Endothelial cell of umbilical vein (primary cell): Measurements from ENCODE around the gene ASB2. TPM values are rescaled to one million over a fixed set of nuclear protein-coding genes. Genes with fewer than 3 reads are reported as not detected.

Source experiments
- BruUV-seq: library from RNA; stranded (reverse); fragments of 400-500 nt; replicated peaks from 2 replicates; lab custom pipeline; 2021; lab: Mats Ljungman, UMichigan
- CTCF ChIA-PET: fragments of 300-600, 350-600 bp; sonication (Branson Sonifier 250); formaldehyde crosslinking; loops from one replicate; lab custom pipeline; 2021; ENCODE audit warnings: antibody characterized with exemption, inconsistent platforms; lab: Charles Lee
- POLR2A ChIA-PET: fragments of 300-600, 350-600 bp; sonication (Branson Sonifier 250); formaldehyde crosslinking; loops from one replicate; lab custom pipeline; 2021; ENCODE audit warnings: antibody characterized with exemption, inconsistent platforms; lab: Charles Lee
- DNase-seq: peaks from one replicate; pipeline ENCODE4 v3.0.0-alpha.2; 2011; ENCODE audit warnings: low read depth, low spot score
- FAIRE-seq: peaks from 2 replicates; lab custom pipeline; 2011; peaks lifted over from hg19 to GRCh38; lab: Jason Lieb, UNC
- H2AFZ ChIP-seq: 2 replicates; pipeline ENCODE4 v1.6.0; 2012; ENCODE audit warnings: low read depth, low read length, control low read depth, inconsistent platforms
- H3K27ac ChIP-seq: 2 replicates; pipeline ENCODE4 v1.5.1; 2011; ENCODE audit warnings: low read depth, mild to moderate bottlenecking, control low read depth, low read length, moderate library complexity; ENCODE audit not compliant: insufficient read depth
- H3K27me3 ChIP-seq, 2 experiments: 2 replicates each; pipeline versions ENCODE4 v1.6.0 to v1.6.1; 2011; ENCODE audit warnings: low read length in 2 of 2, mixed read lengths in 1 of 2; ENCODE audit not compliant: control insufficient read depth in 2 of 2, insufficient read depth in 2 of 2
- H3K36me3 ChIP-seq, 2 experiments: 2 replicates in 1 of 2; 3 replicates in 1 of 2; pipeline ENCODE4 v1.5.1; 2011; ENCODE audit warnings: low read length in 2 of 2, mild to moderate bottlenecking in 1 of 2, moderate library complexity in 1 of 2; ENCODE audit not compliant: control insufficient read depth in 2 of 2, insufficient read depth in 2 of 2; ENCODE audit errors: extremely low read depth in 1 of 2
- H3K4me1 ChIP-seq: 3 replicates; pipeline ENCODE4 v1.5.1; 2011; ENCODE audit warnings: mild to moderate bottlenecking, low read length; ENCODE audit not compliant: control insufficient read depth, insufficient read depth; ENCODE audit errors: extremely low read depth
- H3K4me2 ChIP-seq: 2 replicates; pipeline ENCODE4 v1.6.1; 2011; ENCODE audit warnings: low read length, control low read depth, mixed read lengths; ENCODE audit not compliant: insufficient read depth
- H3K4me3 ChIP-seq, 3 experiments: fragments of 200-600 bp in 1 of 3; sonication (generic), shearing (Covaris generic) in 1 of 3; replicated peaks in 1 of 3; 2 replicates each; pipeline ENCODE4 v1.5.1; 2011 to 2016; ENCODE audit warnings: control low read depth in 3 of 3, low read length in 3 of 3, mild to moderate bottlenecking in 2 of 3, inconsistent platforms in 1 of 3, low read depth in 1 of 3, moderate library complexity in 1 of 3; ENCODE audit not compliant: insufficient read depth in 1 of 3
- H3K79me2 ChIP-seq: 2 replicates; pipeline ENCODE4 v1.6.0; 2012; ENCODE audit warnings: low read length, inconsistent platforms; ENCODE audit not compliant: control insufficient read depth, insufficient read depth
- H3K9ac ChIP-seq: replicated peaks from 2 replicates; pipeline ENCODE3; 2011; ENCODE audit warnings: low read length, control low read depth; ENCODE audit not compliant: insufficient read depth; ENCODE audit errors: extremely low read depth
- H3K9me1 ChIP-seq: replicated peaks from 3 replicates; pipeline ENCODE4 v1.6.0; 2011; ENCODE audit warnings: mild to moderate bottlenecking, low read length; ENCODE audit not compliant: control insufficient read depth, insufficient read depth; ENCODE audit errors: extremely low read depth
- H3K9me3 ChIP-seq: replicated peaks from 2 replicates; pipeline ENCODE4 v1.5.1; 2012; ENCODE audit warnings: low read length, inconsistent platforms; ENCODE audit not compliant: control insufficient read depth, insufficient read depth
- H4K20me1 ChIP-seq: replicated peaks from 2 replicates; pipeline ENCODE3; 2011; ENCODE audit warnings: mild to moderate bottlenecking, low read length; ENCODE audit not compliant: control insufficient read depth, insufficient read depth; ENCODE audit errors: extremely low read depth
- EZH2 ChIP-seq: IDR thresholded peaks from 2 replicates; pipeline ENCODE4 v1.6.1; 2012; ENCODE audit warnings: borderline replicate concordance, low read depth, mild to moderate bottlenecking, moderate library complexity, low read length, inconsistent platforms; ENCODE audit not compliant: severe bottlenecking
- FOS ChIP-seq: IDR thresholded peaks from 2 replicates; pipeline ENCODE4 v1.6.1; 2011; ENCODE audit warnings: mild to moderate bottlenecking, low read length, moderate library complexity, borderline replicate concordance; ENCODE audit not compliant: insufficient read depth
- GATA2 ChIP-seq: IDR thresholded peaks from 2 replicates; pipeline ENCODE4 v1.7.0; 2011; ENCODE audit warnings: low read depth, mild to moderate bottlenecking, moderate library complexity, mixed read lengths, low read length; ENCODE audit not compliant: insufficient read length, insufficient read depth
- JUN ChIP-seq: IDR thresholded peaks from 2 replicates; pipeline ENCODE4 v1.6.1; 2011; ENCODE audit warnings: borderline replicate concordance, low read depth; ENCODE audit not compliant: insufficient read length, insufficient read depth
- MYC ChIP-seq: IDR thresholded peaks from one replicate; pipeline ENCODE4 v1.6.1; 2011; ENCODE audit warnings: mild to moderate bottlenecking, low read depth, low read length
- POLR2A ChIP-seq: IDR thresholded peaks from 2 replicates; pipeline ENCODE4 v1.6.1; 2012; ENCODE audit warnings: low read depth, mild to moderate bottlenecking, control low read depth, low read length
- POLR2AphosphoS5 ChIP-seq: IDR thresholded peaks from 2 replicates; pipeline ENCODE4 v1.6.1; 2012; ENCODE audit warnings: low read depth, mild to moderate bottlenecking, control low read depth, low read length, moderate library complexity; ENCODE audit not compliant: insufficient read depth
- dilution Hi-C: fragments of 300-500 bp; cut with MboI; formaldehyde crosslinking; loops from one replicate; pipeline ENCODE4 v1.15.0; 2019; ENCODE audit warnings: low sequenced_read_pairs; ENCODE audit not compliant: extremely low pct_ligation_motif_present
- intact Hi-C: fragments of 100-400 bp; cut with micrococcal nuclease; formaldehyde crosslinking; loops from one replicate; pipeline ENCODE4 v1.10.0; 2022
- polyA plus RNA-seq, 4 experiments: library from polyadenylated mRNA; depleted of rRNA in 3 of 4; stranded (reverse) in 3 of 4; unstranded in 1 of 4; fragments of >200 nt; gene quantifications; 2 replicates each; pipeline versions ENCODE4 v1.2.1 to v1.2.3, GENCODE V29; 2011 to 2012; ENCODE audit warnings: missing spikeins in 1 of 4
- total RNA-seq: library from RNA; stranded (reverse); gene quantifications from 2 replicates; pipeline ENCODE4 v1.2.3, GENCODE V29; 2021
- TF ChIP-seq, protein P1 (sequence below), 2 donors: IDR thresholded peaks; 1 replicate in 1 of 2; 2 replicates in 1 of 2; pipeline ENCODE4 v1.5.1; 2011; ENCODE audit warnings: low read length in 2 of 2, mild to moderate bottlenecking in 2 of 2, moderate library complexity in 2 of 2, control low read depth in 1 of 2, inconsistent platforms in 1 of 2, low read depth in 1 of 2; ENCODE audit not compliant: insufficient read depth in 1 of 2; ENCODE audit errors: extremely low read depth in 1 of 2
- TF ChIP-seq, protein P2 (sequence below): IDR thresholded peaks from 2 replicates; pipeline ENCODE4 v1.6.1; 2011; ENCODE audit not compliant: insufficient read depth, insufficient read length

Gene ASB2
- total and polyA plus RNA-seq, 2 donors (not counting 3 experiments of a cell fraction or from before 2014, with no cell fraction given), result not detected

DNA sequence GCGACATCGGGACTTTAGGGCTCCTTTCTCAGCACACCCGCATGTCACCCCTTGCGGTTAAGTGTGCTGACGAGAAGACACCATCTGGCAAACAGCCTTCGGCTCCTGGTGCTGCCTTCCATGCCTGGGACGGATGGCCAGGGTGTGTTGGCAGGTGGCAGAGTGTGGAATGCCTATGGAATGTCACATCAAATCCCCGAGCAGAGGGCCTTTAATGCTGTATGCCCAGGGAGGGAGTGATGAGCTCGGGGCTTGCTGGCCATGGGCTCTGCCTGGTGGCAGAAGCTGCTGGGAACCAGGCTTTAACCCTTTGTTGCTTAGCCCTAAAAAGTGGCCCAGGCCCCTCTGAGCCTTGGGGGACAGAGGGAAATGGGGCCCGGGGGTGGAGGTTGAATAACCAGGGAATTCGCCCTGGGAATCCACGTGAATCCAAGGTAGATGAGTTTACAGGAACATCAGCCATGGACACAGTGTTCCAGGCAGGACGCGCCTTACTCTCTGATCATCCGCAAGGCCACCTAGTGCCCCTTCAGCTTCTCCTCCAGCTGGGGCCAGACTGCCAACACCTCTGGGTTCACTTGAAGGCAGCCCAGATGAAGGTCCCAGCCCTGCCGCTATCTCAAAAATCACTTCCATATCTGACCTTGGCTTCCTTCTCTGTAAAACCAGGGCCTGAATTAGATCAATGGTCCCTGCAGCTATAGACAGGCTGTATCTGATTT lies 31.9 kb downstream of the ASB2 start:
- Histone ChIP-seq H3K9me1 (no peaks in the 10 kb centered on the region), H3K27ac (no peak overlapping the region), H2AFZ (no peak overlapping the region), H4K20me1 (no peaks in the 10 kb centered on the region), H3K9ac (no peak overlapping the region), H3K4me1 (peaks cover 5% of the 10 kb centered on the region), H3K9me3 (no peaks in the 10 kb centered on the region), H3K27me3 (peaks cover 0 to 1% of the 10 kb centered on the region in 2 experiments), H3K4me2 (no peak overlapping the region), H3K36me3 (no peaks in the 10 kb centered on the region), H3K79me2 (no peaks in the 10 kb centered on the region), H3K4me3 (no peak overlapping the region)
- intact Hi-C loops (no loop called here), dilution Hi-C loops (no loop called here)
- BruUV-seq, result no TSS peak
- POLR2A ChIA-PET, result no interaction called here
- no peak for TF ChIP-seq MYC
- TF ChIP-seq JUN, result no peak
- no peak for TF ChIP-seq GATA2
- TF ChIP-seq, protein P1, sequence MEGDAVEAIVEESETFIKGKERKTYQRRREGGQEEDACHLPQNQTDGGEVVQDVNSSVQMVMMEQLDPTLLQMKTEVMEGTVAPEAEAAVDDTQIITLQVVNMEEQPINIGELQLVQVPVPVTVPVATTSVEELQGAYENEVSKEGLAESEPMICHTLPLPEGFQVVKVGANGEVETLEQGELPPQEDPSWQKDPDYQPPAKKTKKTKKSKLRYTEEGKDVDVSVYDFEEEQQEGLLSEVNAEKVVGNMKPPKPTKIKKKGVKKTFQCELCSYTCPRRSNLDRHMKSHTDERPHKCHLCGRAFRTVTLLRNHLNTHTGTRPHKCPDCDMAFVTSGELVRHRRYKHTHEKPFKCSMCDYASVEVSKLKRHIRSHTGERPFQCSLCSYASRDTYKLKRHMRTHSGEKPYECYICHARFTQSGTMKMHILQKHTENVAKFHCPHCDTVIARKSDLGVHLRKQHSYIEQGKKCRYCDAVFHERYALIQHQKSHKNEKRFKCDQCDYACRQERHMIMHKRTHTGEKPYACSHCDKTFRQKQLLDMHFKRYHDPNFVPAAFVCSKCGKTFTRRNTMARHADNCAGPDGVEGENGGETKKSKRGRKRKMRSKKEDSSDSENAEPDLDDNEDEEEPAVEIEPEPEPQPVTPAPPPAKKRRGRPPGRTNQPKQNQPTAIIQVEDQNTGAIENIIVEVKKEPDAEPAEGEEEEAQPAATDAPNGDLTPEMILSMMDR (IDR thresholded peaks at IDR 0.05; ENCODE audit: extremely low read depth in 1 of 2, insufficient read depth in 1 of 2, low read depth in 1 of 2, low read length in 2 of 2), result no peak
- no peak for TF ChIP-seq FOS
- TF ChIP-seq POLR2A, result no peak
- TF ChIP-seq, protein P2, sequence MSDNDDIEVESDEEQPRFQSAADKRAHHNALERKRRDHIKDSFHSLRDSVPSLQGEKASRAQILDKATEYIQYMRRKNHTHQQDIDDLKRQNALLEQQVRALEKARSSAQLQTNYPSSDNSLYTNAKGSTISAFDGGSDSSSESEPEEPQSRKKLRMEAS, result no peak
- TF ChIP-seq POLR2AphosphoS5, result no peak
- TF ChIP-seq EZH2, result no peak
- CTCF ChIA-PET, result interaction anchor here (1.0 kb wide), 1 partner anchor 55 kb away, joined by 3 read pairs; no protein-coding TSS in a partner anchor
- DNase-seq (no peak), FAIRE-seq (no peak)
